GM12878 (cell line): ENCODE measurements around the gene IRGQ. TPM values are rescaled to one million over a fixed set of nuclear protein-coding genes. Genes with fewer than 3 reads are reported as not detected.

Source experiments
- ATAC-seq: fragments of 200-7000 bp; cut with Tn5 transposase; 3 replicates; pipeline ENCODE4 v1.9.1; 2020; ENCODE audit warnings: mild to moderate bottlenecking, moderate library complexity
- BruUV-seq: library from RNA; stranded (reverse); fragments of 400-500 nt; replicated peaks from 2 replicates; lab custom pipeline; 2021; lab: Mats Ljungman, UMichigan
- CTCF ChIA-PET: fragments of 300-600 bp; sonication (Branson Sonifier 250); formaldehyde crosslinking; extraction: SDS; loops from one replicate; lab custom pipeline; 2021; ENCODE audit warnings: inconsistent platforms; lab: Yijun Ruan, JAX
- POLR2A ChIA-PET: fragments of 350-600 bp; formaldehyde crosslinking; extraction: SDS; loops from one replicate; lab custom pipeline; 2021; ENCODE audit warnings: inconsistent platforms; lab: Charles Lee
- RAD21 ChIA-PET: fragments of 300-600 bp; sonication (Branson Sonifier 250); formaldehyde crosslinking; loops from one replicate; lab custom pipeline; 2023; ENCODE audit warnings: antibody characterized with exemption; ENCODE audit not compliant: unreplicated experiment; lab: Charles Lee
- SMC1A ChIA-PET: fragments of 300-600 bp; sonication (Branson Sonifier 250); formaldehyde crosslinking; loops from one replicate; lab custom pipeline; 2023; ENCODE audit not compliant: unreplicated experiment, uncharacterized antibody; lab: Charles Lee
- DNase-seq: peaks from one replicate; pipeline ENCODE4 v3.0.0-alpha.2; 2011; ENCODE audit warnings: low read depth, low spot score
- FAIRE-seq: peaks from 3 replicates; lab custom pipeline; 2011; peaks lifted over from hg19 to GRCh38; lab: Jason Lieb, UNC
- H2AFZ ChIP-seq: 2 replicates; pipeline ENCODE4 v1.6.0; 2011; ENCODE audit warnings: low read depth, low read length, control low read depth; ENCODE audit not compliant: control insufficient read depth
- H3K27ac ChIP-seq: 2 replicates; pipeline ENCODE4 v1.5.1; 2011; ENCODE audit warnings: control low read depth; ENCODE audit not compliant: control insufficient read depth, insufficient read depth
- H3K27me3 ChIP-seq, 2 experiments: replicated peaks in 1 of 2; 2 replicates each; pipeline versions ENCODE4 v1.6.0 to v1.6.1; 2011; ENCODE audit warnings: low read length in 1 of 2; ENCODE audit not compliant: control insufficient read depth in 2 of 2, insufficient read depth in 2 of 2
- H3K36me3 ChIP-seq, 2 experiments: 2 replicates each; pipeline ENCODE4 v1.5.1; 2011; ENCODE audit warnings: low read length in 1 of 2; ENCODE audit not compliant: control insufficient read depth in 2 of 2, insufficient read depth in 2 of 2
- H3K4me1 ChIP-seq: 2 replicates; pipeline ENCODE4 v1.6.1; 2011; ENCODE audit warnings: mild to moderate bottlenecking, low read length, moderate library complexity, mixed read lengths; ENCODE audit not compliant: control insufficient read depth, insufficient read depth
- H3K4me2 ChIP-seq: 2 replicates; pipeline ENCODE4 v1.6.0; 2011; ENCODE audit warnings: control low read depth; ENCODE audit not compliant: control insufficient read depth, insufficient read depth
- H3K4me3 ChIP-seq: fragments of 200-600 bp; sonication (generic); 2 replicates; pipeline ENCODE4 v1.5.1; 2016
- H3K79me2 ChIP-seq: 2 replicates; pipeline ENCODE4 v1.6.0; 2011; ENCODE audit warnings: low read length; ENCODE audit not compliant: control insufficient read depth, insufficient read depth
- H3K9ac ChIP-seq: 2 replicates; pipeline ENCODE4 v1.8.0; 2011; ENCODE audit warnings: low read length, control low read depth, mixed read lengths; ENCODE audit not compliant: control insufficient read depth, insufficient read depth
- H3K9me3 ChIP-seq: replicated peaks from 3 replicates; pipeline ENCODE4 v1.5.1; 2011; ENCODE audit warnings: mild to moderate bottlenecking, low read length; ENCODE audit not compliant: control insufficient read depth, insufficient read depth
- H4K20me1 ChIP-seq: 2 replicates; pipeline ENCODE4 v1.6.0; 2011; ENCODE audit not compliant: control insufficient read depth, insufficient read depth
- MLLT1 ChIP-seq: fragments of 450-650 bp; IDR thresholded peaks from 2 replicates; pipeline ENCODE4 v1.6.1; 2016; ENCODE audit warnings: mild to moderate bottlenecking
- YY1 ChIP-seq: IDR thresholded peaks from 2 replicates; pipeline ENCODE4 v1.6.1; 2011; ENCODE audit warnings: low read depth, mild to moderate bottlenecking, low read length
- ZBTB11 ChIP-seq: fragments of 450-650 bp; formaldehyde crosslinking; IDR thresholded peaks from 2 replicates; pipeline ENCODE4 v1.5.0; 2022; ENCODE audit warnings: mild to moderate bottlenecking, missing genetic modification characterization
- WGBS: methylation state at CpG from one replicate; pipeline ENCODE4 v1.1.6; 2016; ENCODE audit warnings: low lambda C conversion rate; ENCODE audit not compliant: insufficient replicate concordance, insufficient coverage; ENCODE audit errors: missing lambda C conversion rate; 5-methylcytosine and 5-hydroxymethylcytosine counted together
- in situ Hi-C: fragments of 300-500 bp; cut with MboI; formaldehyde crosslinking; loops from 9 replicates; pipeline ENCODE4 v1.14.3; 2018; ENCODE audit warnings: mixed read lengths
- intact Hi-C: fragments of 100-400 bp; cut with micrococcal nuclease; formaldehyde crosslinking; loops from one replicate; pipeline ENCODE4 v1.14.2; 2022; ENCODE audit not compliant: unreplicated experiment
- polyA plus RNA-seq, 11 experiments: library from polyadenylated mRNA; depleted of rRNA in 4 of 11; unstranded in 6 of 11; stranded (reverse) in 5 of 11; fragments of >200 nt; fragmentation: Nextera tagmentation in 4 of 11; fragmentation: Illumina TruSeq in 1 of 11; extraction: Ambion mirVana in 4 of 11; extraction: Trizol in 1 of 11; gene quantifications; 1 replicate in 1 of 11; 2 replicates in 10 of 11; pipeline versions ENCODE4 v1.2.1 to v1.2.3, GENCODE V29; 2011 to 2016; ENCODE audit warnings: inconsistent platforms in 2 of 11, missing spikeins in 2 of 11, low read depth in 1 of 11
- total RNA-seq, 4 experiments: library from RNA; depleted of rRNA in 3 of 4; stranded (reverse); fragments of >200 nt in 3 of 4; fragmentation: Illumina TruSeq in 1 of 4; extraction: Trizol in 1 of 4; gene quantifications; 2 replicates each; pipeline versions ENCODE4 v1.2.1 to v1.2.3, GENCODE V29; 2013 to 2021

IRGQ gene
- total and polyA plus RNA-seq, 10 of the 15 experiments (the other 5 are each of a cell fraction or from before 2014, with no cell fraction given), result 3.3 to 20.8 (median 9.0) TPM

- intact Hi-C loops, result loop anchor here (1.0 kb wide), 2 partner anchors 22 to 45 kb away; partner anchors contain the start of genes IRGQ, ZNF428 and ZNF576
- ChIA-PET RAD21 (interaction anchor here (1.1 to 2.4 kb wide), 4 partner anchors 9 to 43 kb away, joined by 3 to 33 read pairs (median 4); partner anchors contain the start of genes IRGQ and ZNF576), CTCF (interaction anchor here (0.7 to 9.0 kb wide), 11 partner anchors 9 to 127 kb away, joined by 3 to 99 read pairs (median 4); partner anchors contain the start of genes IRGQ, ZNF575 and ZNF576), POLR2A (interaction anchor here (0.6 to 2.6 kb wide), 6 partner anchors 9 to 49 kb away, joined by 3 to 22 read pairs (median 6); partner anchors contain the start of genes IRGQ, ZNF575 and ZNF576)
- Histone ChIP-seq H3K27ac (peak overlapping the region; percentile 78), H3K79me2 (peaks cover 9% of the 10 kb centered on the region), H3K4me2 (peak overlapping the region; percentile 81), H3K4me1 (peaks cover 5% of the 10 kb centered on the region), H3K9me3 (no peaks in the 10 kb centered on the region), H3K27me3 (no peaks in the 10 kb centered on the region), H3K9ac (peak overlapping the region; percentile 87), H3K4me3 (peak overlapping the region; percentile 95)
- BruUV-seq, result TSS peak; percentile 68
- WGBS, result 29% methylated on average over 9 of the region's 12 CpGs
- in situ Hi-C loops, result no loop called here
- DNase-seq (no peak), FAIRE-seq (peak; percentile 41)
- TF ChIP-seq MLLT1 (peak; percentile 9; the same call in 1 of the 2 replicates), ZBTB11 (no peak), YY1 (peak; percentile 67)
- TF ChIP-seq, all 136 proteins: peak for 2
- H4K20me1 ChIP-seq, result no peaks in the 10 kb centered on the region
- peak overlapping the region; percentile 73; the same call in 1 of the 2 replicates for H2AFZ ChIP-seq
- ATAC-seq, result peak; percentile 4; the same call in 2 of the 3 replicates
- SMC1A ChIA-PET, result interaction anchor here (0.7 to 3.1 kb wide), 10 partner anchors 11 to 91 kb away, joined by 3 to 25 read pairs (median 4); partner anchors contain the start of genes IRGQ, ZNF575 and ZNF576
- H3K36me3 ChIP-seq, result peaks cover 0 to 3% of the 10 kb centered on the region in 2 experiments; a peak in 1 of 4 replicates
These were observed 21.3 kb downstream of the IRGQ start for GRCh38 chr19:43574424-43575155.
